CD4-positive, alpha-beta T cell treated with Interleukin-10 for 1 hour (primary cell): ENCODE data around the gene VPS35L.
A peak's percentile ranks its signal among the peaks of the same experiment; 100 is the strongest.
"Not testable (repeated sequence)": the region's sequence is repeated elsewhere in the genome, so short reads cannot be mapped to it uniquely, and the experiment has no call there.

Source experiments
- DNase-seq: peaks from one replicate; pipeline ENCODE4 v3.0.0-alpha.2; 2020

The VPS35L gene

DNA sequence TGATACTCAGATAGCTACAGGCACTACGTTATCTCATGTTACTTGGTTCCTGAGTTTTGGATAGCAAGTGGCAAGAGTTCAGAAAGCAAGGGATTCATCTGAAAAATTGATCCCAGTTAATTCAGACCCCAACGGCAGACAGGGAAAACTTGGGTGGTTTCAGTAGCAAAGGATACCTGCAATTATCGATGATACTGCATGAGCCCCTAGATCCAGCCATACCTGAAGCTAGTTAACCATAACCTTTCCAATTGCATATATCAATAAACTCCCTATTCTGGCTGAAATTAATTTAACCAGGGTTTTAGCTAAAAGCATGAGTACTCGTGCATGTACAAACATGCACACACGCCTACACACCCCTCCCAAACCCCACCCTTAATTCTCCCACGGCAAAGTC, 158.2 kb downstream of the VPS35L start:
- no peak for DNase-seq

DNA sequence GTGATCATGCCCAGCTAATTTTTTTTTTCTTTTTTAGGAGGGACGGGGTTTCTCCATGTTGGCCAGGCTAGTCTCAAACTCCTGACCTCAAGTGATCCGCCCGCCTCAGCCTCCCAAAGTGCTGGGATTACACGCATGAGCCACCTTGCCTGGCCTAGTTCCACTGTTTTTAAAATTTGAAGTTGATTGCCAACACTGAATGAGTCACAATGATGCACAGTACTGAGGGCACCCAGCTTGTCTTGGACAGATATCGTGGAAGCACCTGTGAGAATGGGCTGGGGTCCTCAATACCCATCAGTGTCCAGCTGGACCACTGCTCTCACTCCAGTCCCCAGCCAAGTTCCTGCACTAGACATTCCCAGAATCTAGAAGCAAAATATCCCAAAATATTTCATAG, 160.1 kb downstream of the VPS35L start:
- no peak for DNase-seq

DNA sequence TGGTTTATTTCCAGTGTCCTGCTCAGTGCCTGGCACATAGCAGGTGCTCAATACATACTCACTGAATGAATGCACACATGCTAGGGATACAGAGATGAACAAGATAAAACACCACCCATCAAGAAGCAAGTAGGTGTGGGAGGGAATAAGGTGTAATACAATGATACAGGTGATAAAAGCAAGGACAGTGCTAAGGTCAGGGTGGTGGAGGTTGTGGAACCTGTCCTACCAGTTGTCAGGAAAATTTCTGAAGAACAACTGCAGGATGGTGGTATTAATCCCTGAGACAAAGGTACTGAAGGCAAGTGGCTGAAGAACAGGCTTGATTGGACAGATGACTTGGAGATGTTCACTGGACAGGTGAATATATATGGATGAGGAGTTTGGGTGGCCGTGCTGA, 160.7 kb downstream of the VPS35L start:
- no peak for DNase-seq

DNA sequence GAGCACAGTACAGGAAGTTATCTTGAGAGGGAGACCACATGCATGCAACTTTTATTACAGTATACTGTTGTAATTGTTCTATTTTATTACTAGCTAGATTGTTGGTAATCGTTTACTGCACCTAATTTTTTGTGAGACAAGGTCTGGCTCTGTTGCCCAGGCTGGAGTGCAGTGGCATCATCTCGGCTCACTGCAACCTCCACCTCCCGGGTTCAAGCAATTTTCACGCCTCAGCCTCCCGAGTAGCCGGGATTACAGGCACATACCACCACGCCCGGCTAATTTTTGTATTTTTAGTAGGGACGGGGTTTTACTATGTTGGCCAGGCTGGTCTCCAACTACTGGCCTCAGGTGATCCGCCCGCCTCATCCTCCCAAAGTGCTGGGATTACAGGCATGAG, 161.2 kb downstream of the VPS35L start:
- not testable (repeated sequence) for DNase-seq

DNA sequence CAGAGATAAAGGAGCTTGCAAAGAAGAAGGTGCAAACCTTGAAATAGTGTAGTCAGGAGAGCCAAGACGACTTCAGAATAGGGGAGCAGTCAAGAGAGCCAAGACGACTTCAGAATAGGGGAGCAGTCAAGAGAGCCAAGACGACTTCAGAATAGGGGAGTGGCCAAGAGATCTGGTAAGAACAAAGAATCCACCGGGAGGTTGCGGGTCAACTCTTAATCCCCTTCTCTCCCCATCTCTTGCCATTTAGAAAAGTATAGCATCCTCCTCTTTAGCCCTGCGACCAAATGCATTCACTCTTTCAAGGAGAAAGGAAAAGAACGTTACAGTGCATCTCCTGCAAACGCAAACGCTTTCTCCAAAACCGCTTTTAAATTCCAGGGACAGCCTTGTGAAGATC, 161.8 kb downstream of the VPS35L start:
- no peak for DNase-seq

DNA sequence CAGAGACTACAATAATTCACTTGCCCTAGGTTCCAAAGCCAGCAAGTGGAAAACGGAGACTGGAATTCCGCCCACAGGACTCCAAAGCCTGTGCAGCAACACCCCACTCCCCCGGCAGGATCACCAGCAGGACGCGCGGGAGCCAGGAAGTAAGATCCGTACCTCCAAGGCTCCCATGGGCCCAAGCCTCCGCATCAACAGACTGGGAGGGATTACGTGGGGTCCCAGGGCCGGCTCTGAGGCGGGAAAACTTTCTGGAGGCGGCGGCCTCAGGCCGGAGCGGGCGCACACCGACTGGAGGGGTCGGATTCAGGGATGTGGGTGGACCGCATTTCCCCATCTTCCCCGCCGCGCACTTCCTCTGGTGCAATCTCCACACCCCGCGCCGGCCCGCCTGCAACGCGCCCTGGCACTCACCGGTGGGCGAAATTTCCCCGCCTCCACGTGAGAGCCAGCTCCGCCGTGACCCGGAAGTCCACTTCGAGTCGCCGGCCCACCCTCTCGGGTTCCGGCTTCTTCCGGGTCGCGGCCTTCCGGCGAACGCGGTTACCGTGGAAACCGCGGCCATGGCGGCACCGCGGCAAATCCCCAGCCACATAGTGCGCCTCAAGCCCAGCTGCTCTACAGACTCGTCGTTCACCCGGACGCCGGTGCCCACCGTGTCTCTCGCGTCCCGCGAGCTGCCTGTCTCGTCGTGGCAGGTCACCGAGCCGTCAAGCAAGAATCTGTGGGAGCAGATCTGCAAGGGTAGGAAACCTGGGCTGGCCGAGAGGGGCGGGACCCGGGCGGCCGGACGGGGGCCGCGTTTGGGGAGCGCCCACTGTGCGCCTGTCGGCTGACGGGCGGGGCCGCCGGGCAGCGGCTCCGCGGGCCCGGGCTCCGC, 162.5 kb downstream of the VPS35L start, which contains the start of the genes IQCK and KNOP1:
Gene IQCK (plus strand): TSS at position 531 of the 883 bp plus-strand sequence. CDS start 36 bp downstream, at position 567.
Gene KNOP1 (minus strand): TSS at position 487 of the 883 bp plus-strand sequence. CDS start 3,192 bp downstream, outside the sequence.
- DNase-seq = peak; percentile 91

DNA sequence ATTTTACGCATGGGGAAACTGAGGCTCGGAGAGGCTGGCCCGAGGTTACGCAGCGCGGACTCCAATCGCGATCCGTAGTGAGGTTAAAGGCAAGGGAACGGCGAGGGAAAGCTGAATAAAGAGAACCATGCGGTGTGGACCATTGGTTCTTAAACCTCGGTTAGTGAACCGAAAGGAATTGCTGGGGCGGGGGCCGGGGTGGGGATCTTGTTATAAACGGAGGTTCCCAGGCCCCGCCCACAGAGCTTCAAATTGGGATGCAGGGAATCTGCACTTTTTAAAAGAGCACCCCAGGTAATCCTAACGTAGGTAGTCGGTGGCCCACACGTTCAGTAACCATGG, 163.1 kb downstream of the VPS35L start:
- DNase-seq = no peak

DNA sequence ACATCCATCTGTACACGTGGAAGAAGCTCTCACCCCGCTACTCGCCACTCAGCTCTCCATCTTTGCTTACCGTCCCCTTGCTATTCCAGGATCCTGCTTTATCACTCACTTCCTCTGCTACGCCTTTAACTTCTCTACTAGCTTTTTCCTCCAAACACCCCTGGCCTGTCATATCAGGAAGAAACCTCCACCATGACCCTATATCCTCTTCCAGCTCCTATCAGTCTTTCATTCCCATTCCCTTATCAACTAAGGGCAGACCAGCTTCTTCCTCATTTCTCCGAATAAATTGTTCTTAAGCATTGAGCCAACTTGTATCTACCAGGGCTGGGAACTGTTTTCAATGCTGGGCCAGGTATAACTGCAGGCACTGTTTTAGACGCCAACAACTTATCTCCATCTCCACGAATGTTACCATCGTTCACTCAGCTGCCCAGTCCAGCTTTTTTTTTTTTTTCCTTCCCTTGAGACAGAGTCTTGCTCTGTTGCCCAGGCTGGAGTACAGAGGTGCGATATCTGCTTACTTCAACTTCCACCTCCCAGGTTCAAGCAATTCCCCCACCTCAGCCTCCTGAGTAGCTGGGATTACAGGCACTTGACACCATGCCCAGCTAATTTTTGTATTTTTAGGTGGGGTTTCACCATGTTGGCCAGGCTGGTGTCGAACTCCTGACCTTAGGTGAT, 166.9 kb downstream of the VPS35L start:
- DNase-seq = no peak

DNA sequence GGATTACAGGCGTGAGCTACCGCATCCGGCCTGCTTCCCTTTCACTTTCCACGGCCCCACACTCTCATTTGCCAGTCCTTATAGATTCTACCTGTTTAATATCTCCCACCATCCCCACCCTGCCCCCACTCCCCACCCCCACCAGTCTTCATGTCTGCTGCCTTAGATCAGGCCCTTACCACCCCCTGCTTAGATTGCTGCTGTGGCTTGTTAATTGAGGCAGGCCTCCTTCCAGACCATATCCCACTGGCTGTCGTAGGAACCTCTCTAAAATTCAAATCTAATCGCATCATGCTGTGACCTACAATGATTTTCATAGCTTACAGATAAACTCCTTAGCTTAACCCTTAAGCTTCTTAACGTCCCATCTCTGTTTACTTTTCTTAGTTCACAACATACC, 167.5 kb downstream of the VPS35L start:
- DNase-seq = no peak

DNA sequence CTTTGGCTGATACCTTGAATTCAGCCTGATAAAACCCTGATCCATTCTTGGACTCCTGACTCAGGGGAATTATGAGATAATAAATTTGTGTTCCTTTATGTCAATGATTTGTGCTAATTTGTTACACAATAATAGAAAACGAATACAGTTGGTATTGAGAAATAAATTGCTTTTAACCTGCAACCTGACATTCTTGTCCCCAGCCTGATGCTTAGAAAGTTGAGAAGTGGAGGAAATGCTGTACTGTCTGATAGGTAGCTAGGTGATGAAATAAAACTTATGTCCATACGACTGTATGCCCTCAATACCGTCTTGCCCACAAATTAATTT, 173.1 kb downstream of the VPS35L start:
- no peak for DNase-seq

DNA sequence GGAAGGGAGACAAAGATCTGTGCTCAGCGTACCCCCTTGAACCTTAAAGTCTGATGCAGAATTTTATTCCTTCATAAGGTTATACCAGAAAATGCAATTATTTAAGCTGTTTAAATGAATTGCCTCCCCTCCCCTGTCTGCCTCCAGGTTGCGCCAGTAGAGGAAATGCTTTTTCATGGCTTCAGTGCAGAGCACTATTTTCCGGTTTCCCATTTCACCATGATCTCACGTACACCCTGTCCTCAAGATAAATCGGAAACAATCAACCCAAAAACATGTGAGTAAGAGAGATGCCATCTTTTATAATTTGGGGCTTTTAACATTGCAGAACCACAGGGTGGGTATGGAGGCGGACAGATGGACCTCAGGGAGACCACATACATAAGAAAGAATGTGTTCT, 178.0 kb downstream of the VPS35L start:
- DNase-seq = no peak

DNA sequence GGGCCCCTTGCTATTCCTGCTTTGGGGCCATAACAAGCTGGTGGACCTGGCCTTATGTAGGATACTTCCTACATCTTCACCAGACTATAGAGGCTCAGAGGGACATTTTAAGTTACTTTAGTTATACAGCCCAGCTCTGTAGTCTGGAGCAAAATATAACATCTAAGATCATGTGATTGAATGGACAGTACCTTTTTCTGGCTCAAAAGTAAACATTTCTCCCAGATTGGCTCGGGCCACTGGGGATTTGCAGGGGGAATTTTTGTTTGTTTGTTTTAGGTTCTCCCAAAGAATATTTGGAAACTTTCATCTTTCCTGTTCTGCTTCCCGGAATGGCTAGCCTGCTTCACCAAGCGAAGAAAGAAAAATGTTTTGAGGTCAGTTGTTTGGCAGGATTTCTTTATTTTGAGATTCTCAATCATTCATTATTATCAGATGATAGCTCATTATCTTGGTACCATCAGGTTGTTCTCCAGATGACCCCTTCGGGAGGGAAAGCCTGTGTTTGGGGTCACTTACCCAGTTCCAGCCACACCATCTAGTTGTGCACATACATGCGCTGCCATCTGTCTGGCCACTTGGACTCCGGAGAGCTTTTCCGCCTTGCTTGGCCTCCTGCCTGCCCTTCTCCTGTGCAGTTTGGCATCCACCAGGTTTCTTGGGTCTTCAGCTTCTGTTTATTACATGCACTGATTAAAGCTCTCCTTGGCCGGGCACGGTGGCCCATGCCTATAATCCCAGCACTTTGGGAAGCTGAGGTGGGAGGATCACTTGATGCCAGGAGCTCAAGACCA, 179.8 kb downstream of the VPS35L start:
- no peak for DNase-seq

DNA sequence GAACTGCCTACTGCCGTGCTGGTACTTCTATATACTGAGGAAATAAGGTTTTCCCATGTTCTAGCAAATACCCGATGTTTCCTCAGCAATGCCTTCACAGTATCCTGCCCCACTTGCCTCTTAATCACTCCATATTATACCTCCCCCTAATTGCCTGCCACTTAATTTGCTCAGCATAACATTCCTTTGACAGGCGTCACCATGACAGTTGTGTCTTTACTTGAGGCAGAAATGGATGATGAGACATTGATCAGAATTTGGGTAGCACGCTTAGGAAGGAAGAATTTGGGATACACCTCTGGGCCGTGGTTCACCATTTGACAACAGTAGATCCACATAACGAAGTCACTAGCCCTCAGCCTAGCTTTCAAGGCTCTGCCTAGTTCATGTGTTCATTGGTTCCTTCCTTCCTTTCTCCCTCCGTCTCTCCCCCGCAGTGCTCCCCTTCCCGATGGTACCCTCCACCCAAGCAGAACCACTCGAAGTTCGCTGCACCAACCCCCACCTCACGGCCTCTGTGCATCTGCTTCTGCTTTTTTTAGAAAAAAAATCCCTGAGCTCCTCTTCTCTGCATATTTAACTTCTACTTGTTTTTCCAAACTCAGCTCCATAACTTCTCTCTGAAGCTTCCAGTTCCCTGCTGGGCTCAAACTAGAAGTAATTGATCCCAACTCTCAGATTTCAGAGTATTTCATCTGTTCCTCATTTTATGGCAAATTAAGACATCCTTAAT, 182.0 kb downstream of the VPS35L start:
- DNase-seq = no peak

DNA sequence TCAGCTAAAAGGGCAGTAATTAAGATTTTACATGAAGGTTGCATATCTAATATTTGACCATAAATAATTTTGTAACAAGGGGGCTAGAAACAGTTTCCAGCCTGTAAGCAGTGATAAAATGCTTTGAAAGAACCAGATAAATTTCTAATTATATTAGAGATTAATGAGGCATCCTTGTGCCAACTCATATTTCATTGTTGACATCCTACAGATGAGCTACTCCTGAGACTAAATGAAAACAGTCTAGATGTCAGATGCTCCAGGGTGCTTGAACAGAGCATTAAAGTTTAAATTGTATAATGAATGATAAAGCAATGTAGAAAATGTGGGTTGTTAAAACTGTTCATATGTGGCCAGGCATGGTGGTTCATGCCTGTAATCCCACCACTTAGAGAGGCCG, 185.9 kb downstream of the VPS35L start:
- DNase-seq = no peak

DNA sequence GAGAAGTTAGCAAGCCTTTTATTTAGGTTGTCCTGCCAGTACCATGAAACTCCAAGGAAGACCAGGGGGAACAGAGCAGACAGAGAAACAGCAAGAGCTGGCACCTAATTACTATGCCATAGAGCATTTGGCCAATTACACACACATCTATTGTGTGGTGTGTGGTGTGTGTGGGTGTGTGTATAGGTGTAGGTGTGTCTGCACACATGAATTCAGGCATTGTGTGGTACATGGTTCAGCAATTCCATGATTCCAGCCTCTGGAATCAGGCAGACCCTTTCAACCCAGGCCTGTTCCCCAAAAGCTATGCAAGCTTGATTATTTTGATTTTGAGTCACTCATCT, 188.3 kb downstream of the VPS35L start:
- no peak for DNase-seq

DNA sequence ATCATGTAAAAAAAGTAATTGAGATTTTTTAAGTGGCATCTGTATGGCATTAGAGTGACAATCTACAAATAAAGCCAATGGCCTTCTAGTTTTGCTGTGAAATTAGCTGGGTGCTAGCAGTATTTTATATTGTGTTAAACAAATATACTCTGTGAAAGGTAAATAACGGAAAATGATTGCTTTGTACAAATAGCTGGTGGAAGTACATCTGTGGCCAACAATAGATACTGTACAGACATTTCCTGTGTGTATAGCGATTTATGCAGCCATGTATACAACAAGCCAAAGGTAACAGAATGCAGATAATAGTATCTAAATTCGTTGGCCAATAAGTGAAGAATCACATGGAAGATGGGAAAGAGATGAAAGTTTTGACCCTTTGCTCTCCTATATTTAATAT, 189.2 kb downstream of the VPS35L start:
- DNase-seq = no peak

DNA sequence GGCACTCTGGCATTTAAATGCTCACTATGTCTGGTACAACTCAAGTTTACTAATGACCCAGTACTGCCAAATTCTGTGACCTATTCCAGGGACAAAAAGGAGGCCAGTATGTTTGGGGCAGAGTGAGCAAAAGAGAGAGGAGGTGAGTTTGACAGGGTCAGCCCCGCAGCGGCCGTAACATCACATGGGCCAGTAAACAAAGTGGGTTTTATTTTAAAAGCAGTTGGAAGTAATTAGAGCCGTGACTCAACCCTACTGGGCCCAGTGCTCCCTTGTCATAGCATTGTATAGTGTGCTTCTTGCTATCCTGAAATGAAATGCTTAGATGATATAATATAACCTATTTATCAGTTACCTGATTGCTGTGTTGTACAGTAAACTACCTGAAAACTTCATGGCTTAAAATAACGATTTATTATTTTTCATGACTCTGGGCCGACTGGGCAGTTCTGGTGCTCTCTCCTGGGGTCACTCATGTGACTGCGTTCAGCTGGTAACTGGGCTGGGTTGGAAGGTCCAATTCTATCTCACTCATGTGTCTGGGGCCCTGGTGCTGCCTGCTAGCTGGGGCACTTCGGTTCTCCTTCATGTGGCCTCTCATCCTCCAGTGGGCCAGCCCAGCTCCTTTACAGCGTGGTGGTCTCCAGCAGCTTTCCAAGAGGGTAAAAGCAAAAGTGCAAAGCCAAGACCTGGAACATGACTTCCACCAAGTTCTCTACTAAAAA, 189.9 kb downstream of the VPS35L start:
- DNase-seq = no peak

DNA sequence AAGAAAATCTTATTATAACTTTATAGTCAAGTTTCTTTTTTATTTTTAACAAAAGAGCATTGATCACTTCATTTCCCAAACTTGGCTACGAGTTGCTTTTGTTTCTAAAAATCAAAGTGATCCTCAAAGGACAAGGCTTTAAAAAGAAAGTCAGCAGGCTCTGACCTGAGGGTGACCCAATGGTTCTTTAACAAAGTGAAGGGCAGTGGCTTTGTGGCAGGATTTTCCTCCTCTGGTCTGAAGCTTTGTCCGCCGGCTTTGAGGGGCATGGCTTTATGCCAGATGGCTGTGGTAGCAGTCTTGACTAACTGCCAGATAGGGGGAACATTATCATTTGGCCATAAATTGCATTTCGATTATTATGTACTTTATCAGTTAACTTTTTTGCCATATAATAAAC, 191.1 kb downstream of the VPS35L start:
- no peak for DNase-seq

DNA sequence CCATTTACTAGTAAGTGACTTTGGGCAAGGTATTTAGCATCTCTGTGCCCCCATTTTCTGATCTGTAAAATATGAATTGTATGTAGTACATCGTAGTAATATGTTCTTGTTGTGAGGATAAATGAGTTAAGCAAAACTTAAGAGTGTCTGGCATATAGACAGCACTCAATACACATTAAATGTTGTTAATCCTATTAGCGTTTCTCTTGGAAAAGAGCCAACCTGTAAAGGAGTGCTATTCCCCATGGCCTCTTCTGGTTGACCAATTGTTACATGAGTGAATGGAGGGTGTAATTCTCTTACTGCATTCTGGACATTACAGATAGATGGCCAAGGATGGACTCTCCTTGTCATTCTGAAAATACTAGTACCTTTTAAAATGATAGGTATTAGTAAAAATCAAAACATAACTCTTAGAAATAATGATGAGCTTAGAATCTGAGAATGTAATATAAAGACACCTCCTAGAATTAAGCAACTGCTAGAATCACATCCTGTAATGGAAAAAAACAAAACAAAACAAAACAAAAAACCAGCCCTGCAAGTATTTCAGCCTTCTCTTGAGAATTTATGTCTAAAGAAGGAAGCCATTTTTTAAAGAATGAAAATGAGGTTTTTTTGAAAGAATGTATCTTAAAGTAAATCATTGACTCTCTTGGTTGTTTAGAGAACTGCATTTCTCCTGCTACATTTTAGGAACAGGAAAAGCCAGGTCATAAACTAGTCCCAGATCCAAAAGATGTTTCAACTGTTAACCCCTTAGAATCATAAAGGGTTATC, 193.1 kb downstream of the VPS35L start:
- DNase-seq = no peak

DNA sequence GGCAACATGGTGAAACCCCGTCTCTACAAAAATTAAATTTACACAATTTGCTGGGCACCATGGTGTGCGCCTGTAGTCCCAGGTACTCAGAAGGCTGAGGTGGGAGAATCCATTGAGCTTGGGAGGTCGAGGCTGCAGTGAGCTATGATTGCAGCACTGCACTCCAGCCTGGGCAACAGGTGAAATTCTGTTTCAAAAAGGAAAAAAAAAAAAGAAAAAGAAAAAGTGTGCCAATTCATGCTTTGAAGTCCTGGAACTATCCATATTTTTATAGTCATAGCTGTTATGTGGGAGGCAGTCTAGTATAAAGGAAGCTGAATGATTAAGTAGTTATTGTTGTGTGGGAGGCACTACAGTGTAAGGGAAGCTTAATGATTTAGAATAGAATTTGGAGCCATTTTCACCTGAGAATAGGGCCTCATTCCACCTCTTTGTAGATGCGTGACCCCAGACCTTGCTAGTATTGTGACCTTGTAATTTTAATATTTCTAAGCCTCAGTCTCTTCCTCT, 194.1 kb downstream of the VPS35L start:
- no peak for DNase-seq
